ENCODE results near the gene IRX4. TPM values are rescaled to one million over a fixed set of nuclear protein-coding genes. Genes with fewer than 3 reads are reported as not detected.

The IRX4 gene
- total RNA-seq, 2 experiments from 2014 or later: not detected

- ChIA-PET POLR2A (no interaction called here), CTCF (no interaction called here)
- intact Hi-C loops (cut with micrococcal nuclease): no loop called here
- H3K27ac Mint-ChIP-seq: no peak overlapping the region
- peaks cover 2% of the 10 kb centered on the region for H3K36me3 Mint-ChIP-seq
- H3K4me3 Mint-ChIP-seq: no peak overlapping the region
- peaks cover under 1% of the 10 kb centered on the region for H3K27me3 Mint-ChIP-seq
- H3K9me3 Mint-ChIP-seq: no peaks in the 10 kb centered on the region
- no peak for DNase-seq
- no peaks in the 10 kb centered on the region for H3K4me1 Mint-ChIP-seq (ENCODE audit: low read depth)
Observed at GRCh38 chr5:1831677-1832313, 50.9 kb downstream of the IRX4 start.

DNA sequence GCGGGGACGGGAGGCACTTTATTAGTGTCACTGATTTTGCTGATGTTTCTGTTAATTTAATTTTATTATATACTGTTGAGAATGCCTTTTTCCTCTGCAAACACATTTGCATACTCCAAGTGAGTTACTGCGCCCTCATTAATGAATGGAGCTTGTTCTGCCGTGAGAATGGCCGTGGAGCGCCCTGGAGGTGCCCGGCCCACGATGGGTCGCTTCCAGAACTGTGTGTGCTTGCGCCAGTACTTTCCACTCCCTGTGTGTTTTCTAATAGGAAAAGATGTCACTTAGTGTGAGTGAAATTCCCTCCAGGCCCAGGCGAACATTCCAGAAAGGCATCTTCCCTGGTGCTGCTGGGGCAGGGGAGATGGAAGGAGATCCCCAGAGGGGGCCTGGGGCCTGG lies 51.5 kb downstream of the IRX4 start:
- ChIA-PET CTCF (no interaction called here), POLR2A (no interaction called here)
- H3K27me3 Mint-ChIP-seq: no peaks in the 10 kb centered on the region
- H3K27ac Mint-ChIP-seq: no peak overlapping the region
- no peak overlapping the region for H3K4me3 Mint-ChIP-seq
- DNase-seq: no peak
- H3K4me1 Mint-ChIP-seq (ENCODE audit: low read depth): no peaks in the 10 kb centered on the region
- intact Hi-C loops (cut with micrococcal nuclease): no loop called here
- H3K9me3 Mint-ChIP-seq: no peaks in the 10 kb centered on the region
- H3K36me3 Mint-ChIP-seq: peaks cover 2% of the 10 kb centered on the region

- DNase-seq: no peak
- no peaks in the 10 kb centered on the region for H3K9me3 Mint-ChIP-seq
- no peaks in the 10 kb centered on the region for H3K4me1 Mint-ChIP-seq (ENCODE audit: low read depth)
- ChIA-PET POLR2A (no interaction called here), CTCF (no interaction called here)
- peaks cover 2% of the 10 kb centered on the region for H3K36me3 Mint-ChIP-seq
- no peaks in the 10 kb centered on the region for H3K27me3 Mint-ChIP-seq
- H3K4me3 Mint-ChIP-seq: no peak overlapping the region
- H3K27ac Mint-ChIP-seq: no peak overlapping the region
- intact Hi-C loops (cut with micrococcal nuclease): no loop called here
Observed at GRCh38 chr5:1830571-1831228, 52.0 kb downstream of the IRX4 start.

DNA sequence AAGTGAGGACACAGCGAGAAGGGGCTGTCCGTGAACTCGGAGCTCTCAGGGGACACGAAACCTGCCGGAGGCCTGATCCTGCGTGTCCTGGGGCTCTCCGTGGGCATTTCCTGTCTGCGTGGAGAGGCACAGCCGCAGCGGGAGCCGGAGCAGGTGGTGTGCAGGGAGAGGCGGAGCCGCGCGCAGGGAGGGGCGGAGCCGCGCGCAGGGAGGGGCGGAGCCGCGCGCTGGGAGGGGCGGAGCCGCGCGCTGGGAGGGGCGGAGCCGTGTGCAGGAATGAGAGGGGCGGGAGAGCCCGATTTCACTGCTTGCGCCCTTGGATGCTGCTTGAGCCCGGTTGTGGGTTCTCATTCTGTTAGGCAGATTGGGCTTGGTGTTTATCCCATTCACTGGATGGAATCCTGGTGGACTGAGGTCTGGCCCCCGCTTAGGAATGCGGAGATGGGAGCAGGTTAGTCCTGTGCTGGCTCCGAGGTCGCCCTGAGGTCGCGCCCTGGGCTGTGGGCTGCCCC lies 54.8 kb downstream of the IRX4 start:
- Mint-ChIP-seq H3K36me3 (peaks cover 4% of the 10 kb centered on the region), H3K4me3 (no peak overlapping the region), H3K27ac (no peak overlapping the region), H3K27me3 (no peaks in the 10 kb centered on the region), H3K9me3 (no peaks in the 10 kb centered on the region), H3K4me1 (ENCODE audit: low read depth) (no peaks in the 10 kb centered on the region)
- intact Hi-C loops (cut with micrococcal nuclease): no loop called here
- ChIA-PET CTCF (no interaction called here), POLR2A (no interaction called here)
- DNase-seq: peak; percentile 19

Other genes with a start within 250 kb of the IRX4 start
- gene MRPL36, start 83.1 kb downstream of the IRX4 start, total RNA-seq: 10 to 100 TPM; 60.8 to 64.7 TPM
- 10 to 100 TPM; 38.9 to 39.5 TPM for gene NDUFS6, start 81.5 kb downstream of the IRX4 start, total RNA-seq